OCI-LY3 (cell line): ENCODE results near the gene MTHFSD.

Experiments used
- EZH2phosphoT487 ChIP-seq: fragments of 200-600 bp; shearing (Covaris generic); IDR thresholded peaks from 2 replicates; pipeline ENCODE4 v1.6.1; 2018; ENCODE audit warnings: antibody characterized with exemption, mixed run types, low read depth
- TF ChIP-seq, protein P1 (sequence below): fragments of 200-600, 300-600 bp; sonication (generic); IDR thresholded peaks from 2 replicates; pipeline ENCODE4 v1.5.1; 2014; ENCODE audit warnings: antibody characterized with exemption, low read length, low read depth

DNA sequence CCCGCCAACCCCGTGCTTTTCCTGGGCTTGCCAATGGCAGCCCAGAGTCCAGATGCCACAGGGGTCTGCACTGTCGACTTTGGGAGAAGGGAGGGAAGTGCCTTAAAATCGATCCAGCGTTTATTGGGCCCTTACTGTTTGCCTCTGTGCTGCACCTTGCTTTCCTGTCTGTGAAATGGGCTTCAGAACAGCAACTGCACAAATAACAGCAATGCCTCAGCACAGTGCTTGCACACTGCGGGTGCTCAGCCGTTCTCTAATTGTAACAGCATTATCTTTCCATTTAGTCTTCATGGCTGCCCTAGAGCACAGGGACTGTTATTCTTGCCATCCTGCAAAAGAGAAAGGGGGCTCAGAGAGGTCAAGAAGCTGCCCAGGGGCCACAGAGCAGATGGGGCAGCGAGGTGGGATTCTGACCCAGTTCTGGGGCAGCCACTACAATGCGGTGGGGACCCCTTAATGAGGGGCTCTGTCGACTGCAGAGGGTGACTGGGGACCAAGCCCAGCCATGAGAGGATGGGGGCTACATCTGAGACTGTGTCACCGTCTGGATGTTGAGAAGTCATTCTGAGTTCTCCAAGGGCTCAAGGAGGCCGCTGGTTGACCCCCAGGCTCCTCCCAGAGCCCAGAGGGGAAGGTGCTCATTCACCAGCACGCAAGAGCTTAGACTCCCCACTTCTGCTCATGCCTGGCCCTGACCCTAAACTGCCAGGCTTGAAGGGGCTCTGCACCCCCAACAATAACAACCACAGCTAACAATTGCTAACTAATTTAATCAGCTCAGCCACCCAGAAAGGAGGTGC is 54.1 kb downstream of the MTHFSD start:
- TF ChIP-seq, protein P1, sequence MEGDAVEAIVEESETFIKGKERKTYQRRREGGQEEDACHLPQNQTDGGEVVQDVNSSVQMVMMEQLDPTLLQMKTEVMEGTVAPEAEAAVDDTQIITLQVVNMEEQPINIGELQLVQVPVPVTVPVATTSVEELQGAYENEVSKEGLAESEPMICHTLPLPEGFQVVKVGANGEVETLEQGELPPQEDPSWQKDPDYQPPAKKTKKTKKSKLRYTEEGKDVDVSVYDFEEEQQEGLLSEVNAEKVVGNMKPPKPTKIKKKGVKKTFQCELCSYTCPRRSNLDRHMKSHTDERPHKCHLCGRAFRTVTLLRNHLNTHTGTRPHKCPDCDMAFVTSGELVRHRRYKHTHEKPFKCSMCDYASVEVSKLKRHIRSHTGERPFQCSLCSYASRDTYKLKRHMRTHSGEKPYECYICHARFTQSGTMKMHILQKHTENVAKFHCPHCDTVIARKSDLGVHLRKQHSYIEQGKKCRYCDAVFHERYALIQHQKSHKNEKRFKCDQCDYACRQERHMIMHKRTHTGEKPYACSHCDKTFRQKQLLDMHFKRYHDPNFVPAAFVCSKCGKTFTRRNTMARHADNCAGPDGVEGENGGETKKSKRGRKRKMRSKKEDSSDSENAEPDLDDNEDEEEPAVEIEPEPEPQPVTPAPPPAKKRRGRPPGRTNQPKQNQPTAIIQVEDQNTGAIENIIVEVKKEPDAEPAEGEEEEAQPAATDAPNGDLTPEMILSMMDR: no peak
- TF ChIP-seq EZH2phosphoT487: no peak
